ENCODE measurements around the gene DAAM2. TPM values are rescaled to one million over a fixed set of nuclear protein-coding genes. Genes with fewer than 3 reads are reported as not detected.
A peak's percentile ranks its signal among the peaks of the same experiment; 100 is the strongest.

The DAAM2 gene
- total and polyA plus RNA-seq, 2 donors from 2014 or later = 6.9 to 19.8 TPM

DNA sequence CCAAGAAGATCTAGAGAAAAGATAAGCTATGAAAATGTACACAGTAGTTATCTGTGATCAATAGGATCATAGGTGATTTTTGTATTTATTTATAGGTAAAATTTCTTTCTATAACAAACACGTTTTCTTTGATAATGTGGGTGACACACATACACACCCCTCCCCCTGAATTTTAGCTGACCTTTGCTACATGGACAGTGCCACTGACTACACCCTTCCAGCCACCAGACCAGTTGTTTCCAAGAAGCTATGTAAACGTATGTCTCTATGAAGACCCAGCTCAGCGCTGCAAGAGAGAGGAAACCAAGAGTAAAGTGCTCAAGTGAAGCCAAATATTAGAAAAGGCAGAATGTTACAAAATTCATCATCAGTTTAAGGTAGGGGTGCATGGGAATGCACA is 125.8 kb downstream of the DAAM2 start:
- Histone ChIP-seq H3K36me3 (ENCODE audit: control insufficient read depth in 2 of 3, insufficient read depth in 3 of 3, low read length in 3 of 3) (peaks cover 0 to 42% (median 9%) of the 10 kb centered on the region in 3 donors), H3K27me3 (ENCODE audit: control insufficient read depth, insufficient read depth, low read length) (no peaks in the 10 kb centered on the region), H3K9ac (ENCODE audit: low read length in 3 of 3) (no peak overlapping the region), H3K27ac (ENCODE audit: low read depth in 2 of 2, low read length in 2 of 2) (no peak overlapping the region), H3K9me3 (ENCODE audit: control insufficient read depth in 2 of 3, insufficient read depth in 1 of 3, low read length in 3 of 3) (no peaks in the 10 kb centered on the region), H3K4me3 (ENCODE audit: low read length in 3 of 3) (no peak overlapping the region), H3K4me1 (ENCODE audit: control insufficient read depth in 2 of 3, insufficient read depth in 2 of 3, low read depth in 1 of 3, low read length in 3 of 3) (peaks cover 0 to 32% (median 13%) of the 10 kb centered on the region in 3 donors)
- intact Hi-C loops (cut with DNase I) = no loop called here
- TF ChIP-seq, protein P1, sequence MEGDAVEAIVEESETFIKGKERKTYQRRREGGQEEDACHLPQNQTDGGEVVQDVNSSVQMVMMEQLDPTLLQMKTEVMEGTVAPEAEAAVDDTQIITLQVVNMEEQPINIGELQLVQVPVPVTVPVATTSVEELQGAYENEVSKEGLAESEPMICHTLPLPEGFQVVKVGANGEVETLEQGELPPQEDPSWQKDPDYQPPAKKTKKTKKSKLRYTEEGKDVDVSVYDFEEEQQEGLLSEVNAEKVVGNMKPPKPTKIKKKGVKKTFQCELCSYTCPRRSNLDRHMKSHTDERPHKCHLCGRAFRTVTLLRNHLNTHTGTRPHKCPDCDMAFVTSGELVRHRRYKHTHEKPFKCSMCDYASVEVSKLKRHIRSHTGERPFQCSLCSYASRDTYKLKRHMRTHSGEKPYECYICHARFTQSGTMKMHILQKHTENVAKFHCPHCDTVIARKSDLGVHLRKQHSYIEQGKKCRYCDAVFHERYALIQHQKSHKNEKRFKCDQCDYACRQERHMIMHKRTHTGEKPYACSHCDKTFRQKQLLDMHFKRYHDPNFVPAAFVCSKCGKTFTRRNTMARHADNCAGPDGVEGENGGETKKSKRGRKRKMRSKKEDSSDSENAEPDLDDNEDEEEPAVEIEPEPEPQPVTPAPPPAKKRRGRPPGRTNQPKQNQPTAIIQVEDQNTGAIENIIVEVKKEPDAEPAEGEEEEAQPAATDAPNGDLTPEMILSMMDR (IDR thresholded peaks at IDR 0.05; ENCODE audit: borderline replicate concordance, extremely low read depth, insufficient read depth) = no peak
- FAIRE-seq (no peak), DNase-seq (no peak)

DNA sequence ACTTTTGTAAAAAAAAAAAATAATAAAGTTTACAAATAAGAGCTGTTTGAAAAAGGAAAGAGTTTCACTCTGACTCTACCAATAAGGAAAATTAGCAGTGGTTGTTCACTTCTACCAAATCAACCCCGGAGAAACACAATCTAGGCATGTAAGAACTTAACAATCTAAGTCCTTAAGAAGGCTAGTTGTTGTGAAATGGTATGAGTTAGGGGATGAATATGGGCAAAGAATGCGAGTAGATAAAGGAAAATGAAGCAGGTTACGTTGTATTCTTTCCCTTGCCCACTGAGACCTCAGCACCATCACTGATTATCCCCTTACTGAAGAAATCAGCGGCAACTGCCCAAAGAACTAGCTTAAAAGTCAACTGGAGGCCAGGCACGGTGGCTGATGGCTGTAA is 126.7 kb downstream of the DAAM2 start:
- H3K36me3 ChIP-seq (ENCODE audit: control insufficient read depth in 2 of 3, insufficient read depth in 3 of 3, low read length in 3 of 3) = peaks cover 0 to 35% (median 3%) of the 10 kb centered on the region in 3 donors
- TF ChIP-seq, protein P1 (IDR thresholded peaks at IDR 0.05; ENCODE audit: borderline replicate concordance, extremely low read depth, insufficient read depth) = no peak
- no peak for FAIRE-seq
- H3K9me3 ChIP-seq (ENCODE audit: control insufficient read depth in 2 of 3, insufficient read depth in 1 of 3, low read length in 3 of 3) = no peaks in the 10 kb centered on the region
- H3K4me3 ChIP-seq (ENCODE audit: low read length in 3 of 3) = no peak overlapping the region
- no peaks in the 10 kb centered on the region for H3K27me3 ChIP-seq (ENCODE audit: control insufficient read depth, insufficient read depth, low read length)
- peaks cover 0 to 39% (median 20%) of the 10 kb centered on the region in 3 donors for H3K4me1 ChIP-seq (ENCODE audit: control insufficient read depth in 2 of 3, insufficient read depth in 2 of 3, low read depth in 1 of 3, low read length in 3 of 3)
- H3K27ac ChIP-seq (ENCODE audit: low read depth in 2 of 2, low read length in 2 of 2) = no peak overlapping the region
- intact Hi-C loops (cut with DNase I) = no loop called here
- H3K9ac ChIP-seq (ENCODE audit: low read length in 3 of 3) = no peak overlapping the region
- no peak for DNase-seq

DNA sequence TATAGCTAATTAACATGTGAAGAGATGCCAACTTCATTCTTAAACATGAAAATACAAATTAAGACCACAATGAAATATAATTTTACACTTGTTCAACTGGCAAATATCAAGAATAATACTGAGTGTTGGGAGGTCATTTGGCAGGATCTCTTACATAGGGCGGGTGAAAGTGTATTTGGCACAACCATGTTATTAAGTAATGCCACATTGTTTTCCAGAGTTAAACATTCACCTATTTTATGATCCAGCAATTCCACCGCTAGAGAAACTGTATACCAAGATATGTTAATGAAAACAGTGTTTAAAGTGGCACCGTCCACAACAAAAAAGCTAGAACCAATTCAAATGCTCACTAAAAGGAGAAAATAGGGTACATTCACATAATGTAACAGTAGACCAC is 128.0 kb downstream of the DAAM2 start:
- Histone ChIP-seq H3K9ac (ENCODE audit: low read length in 3 of 3) (no peak overlapping the region), H3K27me3 (ENCODE audit: control insufficient read depth, insufficient read depth, low read length) (no peaks in the 10 kb centered on the region), H3K4me3 (ENCODE audit: low read length in 3 of 3) (no peak overlapping the region), H3K36me3 (ENCODE audit: control insufficient read depth in 2 of 3, insufficient read depth in 3 of 3, low read length in 3 of 3) (peaks cover 0 to 33% (median 0%) of the 10 kb centered on the region in 3 donors), H3K4me1 (ENCODE audit: control insufficient read depth in 2 of 3, insufficient read depth in 2 of 3, low read depth in 1 of 3, low read length in 3 of 3) (peaks cover 0 to 45% (median 19%) of the 10 kb centered on the region in 3 donors), H3K9me3 (ENCODE audit: control insufficient read depth in 2 of 3, insufficient read depth in 1 of 3, low read length in 3 of 3) (no peaks in the 10 kb centered on the region), H3K27ac (ENCODE audit: low read depth in 2 of 2, low read length in 2 of 2) (peak overlapping the region; percentile 6 to 43)
- intact Hi-C loops (cut with DNase I) = no loop called here
- DNase-seq (peak in 2 of 5 donors; percentile 34 to 40), FAIRE-seq (peak; percentile 89)
- TF ChIP-seq, protein P1 (IDR thresholded peaks at IDR 0.05; ENCODE audit: borderline replicate concordance, extremely low read depth, insufficient read depth) = no peak

DNA sequence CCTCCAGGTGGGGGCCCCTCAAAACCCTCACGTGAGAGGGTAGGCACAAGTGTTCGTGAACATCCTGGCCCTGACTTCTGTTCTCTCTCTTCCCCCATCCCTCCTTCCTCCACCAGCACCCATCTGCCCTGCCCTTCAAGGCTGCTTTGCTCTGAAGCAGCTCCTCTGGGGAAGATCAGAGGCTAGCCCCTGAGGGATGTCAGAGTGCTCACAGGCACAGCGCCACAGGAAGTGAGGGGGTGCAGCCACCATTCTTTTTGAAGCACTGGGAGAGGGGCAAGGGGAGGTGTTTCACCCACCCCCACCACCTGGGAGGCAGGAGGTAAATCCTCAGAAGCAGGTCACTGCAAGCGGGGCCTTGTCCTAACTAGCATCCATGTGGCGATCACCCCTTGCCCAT is 130.6 kb downstream of the DAAM2 start:
- peak overlapping the region; percentile 54 to 86 for H3K27ac ChIP-seq (ENCODE audit: low read depth in 2 of 2, low read length in 2 of 2)
- peak overlapping the region in 1 of 3 donors; percentile 40 for H3K9ac ChIP-seq (ENCODE audit: low read length in 3 of 3)
- TF ChIP-seq, protein P1 (IDR thresholded peaks at IDR 0.05; ENCODE audit: borderline replicate concordance, extremely low read depth, insufficient read depth) = no peak
- intact Hi-C loops (cut with DNase I) = no loop called here
- H3K4me1 ChIP-seq (ENCODE audit: control insufficient read depth in 2 of 3, insufficient read depth in 2 of 3, low read depth in 1 of 3, low read length in 3 of 3) = peaks cover 0 to 53% (median 28%) of the 10 kb centered on the region in 3 donors
- FAIRE-seq = no peak
- no peaks in the 10 kb centered on the region for H3K27me3 ChIP-seq (ENCODE audit: control insufficient read depth, insufficient read depth, low read length)
- no peak for DNase-seq
- no peak overlapping the region for H3K4me3 ChIP-seq (ENCODE audit: low read length in 3 of 3)
- peaks cover 0 to 38% (median 5%) of the 10 kb centered on the region in 3 donors for H3K36me3 ChIP-seq (ENCODE audit: control insufficient read depth in 2 of 3, insufficient read depth in 3 of 3, low read length in 3 of 3)
- H3K9me3 ChIP-seq (ENCODE audit: control insufficient read depth in 2 of 3, insufficient read depth in 1 of 3, low read length in 3 of 3) = no peaks in the 10 kb centered on the region

Measured in kidney (tissue), 14 donors.